Epidermal melanocyte (primary cell): Measurements from ENCODE around the gene PABPN1L.

ENCODE experiments used
- DNase-seq: peaks from one replicate; pipeline ENCODE4 v3.0.0; 2011; ENCODE audit warnings: low spot score; ENCODE audit not compliant: insufficient read length

PABPN1L gene

GRCh38 chr16:88884569-88885271 lies 18.3 kb upstream of the PABPN1L start:
- no peak for DNase-seq

DNA sequence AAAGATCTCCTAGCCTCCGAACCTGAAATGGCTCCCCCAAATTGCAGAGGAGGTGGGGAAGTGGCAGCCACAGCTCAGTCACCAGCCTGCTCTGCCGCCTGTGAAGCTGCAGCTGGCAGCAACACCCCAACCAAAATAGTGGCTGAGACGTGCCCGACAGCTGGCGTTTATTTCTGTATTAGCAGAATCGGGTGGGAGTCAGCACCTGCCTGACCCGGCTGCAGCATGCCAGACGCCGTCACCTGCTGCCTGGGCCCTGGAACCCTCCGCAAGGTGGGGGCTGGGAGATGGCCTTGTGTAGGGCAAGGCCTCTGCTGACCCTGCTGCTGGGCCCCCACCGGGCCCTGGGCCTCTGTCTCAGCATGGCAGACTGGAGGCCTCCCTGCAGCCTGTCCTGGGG lies 17.5 kb upstream of the PABPN1L start:
- DNase-seq = no peak

GRCh38 chr16:88883117-88883895 lies 16.8 kb upstream of the PABPN1L start:
- no peak for DNase-seq

DNA sequence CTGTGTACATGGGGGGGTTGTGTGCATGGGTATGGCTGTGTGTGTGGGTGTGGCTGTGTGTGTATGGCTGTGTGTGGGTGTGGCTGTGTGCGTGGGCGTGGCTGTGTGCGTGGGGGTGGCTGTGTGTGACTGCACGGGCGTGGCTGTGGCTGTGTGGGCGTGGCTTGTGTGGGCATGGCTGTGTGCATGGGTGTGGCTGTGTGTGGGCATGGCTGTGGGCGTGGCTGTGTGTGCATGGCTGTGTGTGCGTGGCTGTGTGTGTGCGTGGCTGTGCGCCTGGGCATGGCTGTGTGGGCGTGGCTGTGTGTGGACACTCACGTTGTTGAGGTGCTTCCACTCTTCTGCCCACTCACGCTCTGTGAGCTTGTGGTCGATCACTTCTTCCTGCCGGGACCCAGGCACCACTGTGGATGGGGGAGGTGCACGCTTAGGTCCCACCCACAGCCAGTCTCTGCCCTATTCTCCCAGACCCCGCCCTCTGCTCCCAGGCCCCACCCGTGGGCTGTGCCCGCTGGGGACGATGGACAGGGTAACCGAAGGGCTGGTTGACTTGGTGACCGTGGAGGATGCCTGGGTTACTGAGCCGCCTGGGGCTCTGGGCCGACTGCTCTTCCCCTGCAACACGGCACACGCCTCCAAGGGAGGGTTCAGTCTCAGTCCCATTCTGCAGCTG lies 16.0 kb upstream of the PABPN1L start:
- DNase-seq = no peak

GRCh38 chr16:88881675-88882357 lies 15.4 kb upstream of the PABPN1L start:
- DNase-seq = no peak

DNA sequence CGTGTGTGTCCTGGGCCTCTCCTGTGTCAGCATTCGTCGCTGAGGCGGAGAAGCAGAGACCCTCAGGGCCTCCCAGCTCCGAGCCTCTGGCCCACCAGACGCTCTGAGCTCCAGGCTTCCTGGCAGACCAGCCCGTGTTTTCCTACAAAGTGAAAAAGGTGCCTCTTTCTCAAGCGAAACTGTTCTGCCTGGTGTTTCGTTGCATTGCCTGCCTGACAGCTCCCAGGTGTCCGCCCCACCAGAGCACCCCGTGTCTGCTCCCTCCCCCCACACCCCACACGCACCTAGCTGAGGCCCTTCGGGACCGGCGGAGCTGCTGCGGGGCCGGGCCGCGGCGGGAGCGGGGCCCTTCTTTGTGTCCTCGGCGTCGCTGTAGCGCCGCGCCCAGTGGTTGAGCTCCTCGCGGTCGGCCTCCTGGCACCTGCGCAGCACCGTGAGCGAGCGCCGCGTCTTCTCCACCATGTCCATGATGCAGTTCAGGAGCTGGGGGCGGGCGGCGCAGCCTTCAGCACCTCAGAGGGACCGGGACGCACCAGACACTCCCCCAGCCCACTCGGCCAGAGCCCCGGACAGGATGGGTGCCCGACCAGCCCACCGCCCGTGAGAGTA lies 14.7 kb upstream of the PABPN1L start:
- no peak for DNase-seq

DNA sequence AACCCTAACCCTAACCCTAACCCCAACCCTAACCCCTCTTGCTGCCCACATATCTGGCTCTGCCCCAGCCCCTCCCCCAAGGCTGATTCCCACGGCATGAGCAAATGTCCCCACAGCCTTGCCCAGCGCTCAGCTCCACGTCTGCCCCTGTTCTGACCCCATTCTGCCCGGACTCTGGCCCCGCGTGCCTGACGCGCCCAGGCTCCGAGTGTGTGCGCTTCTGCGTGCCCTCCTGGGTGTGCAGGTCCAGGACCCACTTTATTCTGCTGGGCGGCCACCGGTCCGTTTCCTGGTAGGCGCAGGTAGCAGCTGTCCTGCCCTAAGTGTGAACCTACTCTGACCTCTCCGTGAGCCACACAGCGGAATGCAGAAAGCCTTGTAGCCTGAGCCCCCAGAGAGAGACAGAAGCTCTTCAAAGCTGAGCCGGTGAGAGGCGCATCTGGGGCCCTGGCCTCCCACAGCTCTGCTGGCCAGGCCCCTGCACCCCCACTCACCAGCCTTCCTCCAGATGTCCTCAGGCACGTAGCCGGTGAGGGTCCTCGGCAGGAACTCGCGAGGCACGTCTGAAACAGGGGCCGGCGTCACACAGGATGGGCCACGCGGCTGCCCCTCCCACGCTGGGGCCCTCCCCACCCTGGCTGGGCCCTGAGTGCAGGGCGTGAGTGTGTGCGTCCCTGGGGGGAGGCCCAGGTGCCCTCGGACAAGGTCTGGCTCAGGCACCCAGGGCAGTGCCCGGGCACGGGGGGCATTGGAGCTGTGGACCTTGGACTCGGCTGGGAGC lies 14.0 kb upstream of the PABPN1L start:
- DNase-seq = no peak

GRCh38 chr16:88879788-88880055 lies 13.3 kb upstream of the PABPN1L start:
- no peak for DNase-seq

DNA sequence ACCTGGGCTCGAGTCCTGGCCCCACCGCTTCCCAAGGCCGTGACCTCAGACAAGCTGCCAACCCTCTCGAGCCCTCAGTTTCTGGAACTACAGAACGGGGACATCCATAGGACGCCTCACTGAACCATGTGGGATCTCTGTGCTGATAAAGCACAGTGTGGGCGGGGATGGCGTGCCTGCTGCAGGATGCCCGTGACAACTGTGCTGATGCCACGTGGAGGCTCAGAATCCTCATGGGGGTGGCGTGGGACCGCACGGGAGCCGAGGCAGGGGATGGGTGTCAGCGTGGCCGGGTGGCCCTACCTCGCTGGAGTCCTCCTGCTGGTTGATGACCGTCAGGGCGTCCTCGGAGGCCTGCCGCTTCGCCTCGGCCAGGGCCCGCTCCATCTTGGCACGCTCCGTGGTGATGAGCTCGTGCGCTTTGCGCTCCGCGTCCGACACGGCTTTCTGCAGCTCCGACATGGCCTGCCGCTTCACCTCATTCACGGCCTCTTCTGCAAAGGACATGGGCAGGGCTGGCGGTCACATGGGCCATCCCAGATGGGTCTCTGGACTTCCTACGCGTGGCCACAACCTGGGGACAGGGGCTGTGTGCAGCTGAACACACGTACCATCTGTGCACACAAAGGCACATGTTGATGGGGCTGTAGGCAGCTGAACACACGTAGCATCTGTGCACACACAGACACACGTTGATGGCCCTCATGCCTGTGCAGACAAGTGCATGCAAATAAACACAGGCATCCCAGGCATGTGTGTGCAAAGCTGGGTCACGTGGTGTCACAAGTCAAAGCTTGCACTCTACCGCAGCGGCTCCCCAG lies 12.7 kb upstream of the PABPN1L start:
- no peak for DNase-seq

- no peak for DNase-seq
Measured at GRCh38 chr16:88878356-88878755, 11.9 kb upstream of the PABPN1L start.

DNA sequence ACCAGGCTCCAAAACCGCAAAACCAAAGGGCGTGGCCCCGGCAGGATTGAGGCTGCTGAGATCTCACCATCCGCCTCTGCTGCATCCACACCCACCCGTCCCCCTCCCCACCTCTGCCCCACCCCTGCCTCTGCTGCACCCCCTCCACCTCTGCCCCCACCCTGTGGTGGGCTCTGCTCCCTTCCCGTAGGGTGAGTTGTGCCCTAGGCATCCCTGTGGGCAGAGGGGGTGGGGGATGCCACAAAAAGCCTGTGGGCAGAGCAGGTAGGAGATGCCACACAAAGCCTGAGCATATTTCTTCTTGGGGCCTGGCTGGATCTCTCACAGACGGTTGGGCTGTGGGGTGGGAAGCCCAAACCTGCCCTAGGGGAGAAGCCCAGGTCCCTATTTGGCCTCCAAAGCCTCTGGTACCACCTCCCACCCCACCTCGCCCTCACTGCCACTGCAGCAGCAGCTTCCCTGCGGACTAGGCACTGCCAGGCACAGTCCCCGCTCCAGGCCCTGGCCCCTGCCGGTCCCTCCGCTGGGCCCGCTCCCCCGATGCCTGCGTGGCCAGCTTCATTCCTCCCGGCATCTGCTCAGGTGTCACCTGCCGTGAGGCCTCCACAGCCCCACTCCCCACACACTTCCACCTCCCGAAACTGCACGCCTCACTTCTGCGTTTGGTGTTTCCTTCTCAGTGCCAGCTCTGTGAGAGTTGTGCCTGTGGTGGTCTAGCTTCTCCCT lies 11.3 kb upstream of the PABPN1L start:
- no peak for DNase-seq

DNA sequence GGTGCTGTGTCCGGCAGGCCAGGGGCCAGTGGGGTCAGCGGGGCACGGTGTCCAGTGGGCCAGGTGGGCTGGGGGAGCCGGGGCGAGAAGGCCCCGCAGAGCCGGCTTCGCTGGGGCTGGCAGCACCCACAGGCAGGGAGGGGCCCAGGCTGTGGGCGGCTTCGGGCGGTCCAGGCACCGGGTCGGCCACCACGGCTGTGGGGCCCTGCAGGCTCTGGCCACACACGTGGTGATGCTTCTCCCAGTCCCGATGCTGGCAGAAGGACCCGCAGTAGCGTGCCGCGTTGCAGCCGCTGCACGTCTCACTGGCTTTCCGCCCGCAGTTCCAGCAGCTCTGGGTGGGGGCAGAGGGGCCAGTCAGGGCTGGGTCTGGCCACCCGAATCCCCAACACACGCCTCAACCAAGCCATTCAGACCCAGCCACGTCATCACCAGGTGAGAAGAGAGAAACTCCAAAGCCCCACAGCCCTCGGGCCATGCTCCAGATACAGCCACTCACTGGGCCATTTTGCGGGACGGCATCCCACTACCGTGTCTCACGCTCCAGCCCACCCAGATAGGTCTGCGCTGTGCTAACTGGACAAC lies 10.6 kb upstream of the PABPN1L start:
- no peak for DNase-seq

GRCh38 chr16:88875703-88876234 lies 9.3 kb upstream of the PABPN1L start:
- no peak for DNase-seq

GRCh38 chr16:88874938-88875599 lies 8.6 kb upstream of the PABPN1L start:
- DNase-seq = no peak

GRCh38 chr16:88872650-88873331 lies 6.3 kb upstream of the PABPN1L start:
- no peak for DNase-seq

- no peak for DNase-seq
Measured at GRCh38 chr16:88871730-88872416, 5.4 kb upstream of the PABPN1L start.

- DNase-seq = no peak
Measured at GRCh38 chr16:88871349-88871702, 4.9 kb upstream of the PABPN1L start.
